ENCODE measurements around the gene BMPR1B.

GRCh38 chr4:95161781-95162469 is 404.2 kb downstream of the BMPR1B start:
- TF ChIP-seq CTCF (IDR thresholded peaks at IDR 0.05; ENCODE audit: low read depth, low read length, missing input control) (no peak), REST (IDR thresholded peaks at IDR 0.05) (no peak), HNF4G (IDR thresholded peaks at IDR 0.05) (no peak), ZBTB33 (IDR thresholded peaks at IDR 0.05) (no peak), MAX (IDR thresholded peaks at IDR 0.05) (no peak), TAF1 (conservative IDR thresholded peaks at IDR 0.05) (no peak), JUND (IDR thresholded peaks at IDR 0.05) (no peak)

All from liver (tissue), 3 donors.